ENCODE results near the gene PCBP2. TPM values are rescaled to one million over a fixed set of nuclear protein-coding genes. Genes with fewer than 3 reads are reported as not detected.

Gene PCBP2
- total RNA-seq, 1 donor from 2014 or later, result 350 TPM

- peak within 1 kb of the TSS; percentile 75 for H3K4me3 ChIP-seq (ENCODE audit: low read depth, low read length)
- no peak for DNase-seq (ENCODE audit: low read depth)
- H3K36me3 ChIP-seq (ENCODE audit: control insufficient read depth, insufficient read depth, low read length), result peaks cover 1% of the 10 kb centered on the region
- TF ChIP-seq CTCF (IDR thresholded peaks at IDR 0.05; ENCODE audit: insufficient read depth, low read length, poor library complexity, severe bottlenecking), result peak; percentile 12
- H3K27me3 ChIP-seq (ENCODE audit: control insufficient read depth, insufficient read depth, low read length), result no peaks in the 10 kb centered on the region
Measured at GRCh38 chr12:53499266-53500141, 47.6 kb downstream of the PCBP2 start, which contains the start of gene MAP3K12. MAP3K12 (minus strand) TSS chr12:53499458; CDS start chr12:53487391, 12,067 bp downstream.

GRCh38 chr12:53500142-53500775, 48.4 kb downstream of the PCBP2 start:
- Histone ChIP-seq H3K4me3 (ENCODE audit: low read depth, low read length) (peak overlapping the region; percentile 75), H3K36me3 (ENCODE audit: control insufficient read depth, insufficient read depth, low read length) (peaks cover 3% of the 10 kb centered on the region), H3K27me3 (ENCODE audit: control insufficient read depth, insufficient read depth, low read length) (no peaks in the 10 kb centered on the region)
- DNase-seq (ENCODE audit: low read depth), result no peak
- TF ChIP-seq CTCF (IDR thresholded peaks at IDR 0.05; ENCODE audit: insufficient read depth, low read length, poor library complexity, severe bottlenecking), result no peak

GRCh38 chr12:53500776-53501614, 49.1 kb downstream of the PCBP2 start, which contains the start of gene TARBP2:
TARBP2 (plus strand) TSS chr12:53501283; CDS start chr12:53501409, 126 bp downstream.
- H3K4me3 ChIP-seq (ENCODE audit: low read depth, low read length), result peak within 1 kb of the TSS; percentile 75
- DNase-seq (ENCODE audit: low read depth), result peak; percentile 98
- TF ChIP-seq CTCF (IDR thresholded peaks at IDR 0.05; ENCODE audit: insufficient read depth, low read length, poor library complexity, severe bottlenecking), result no peak
- H3K27me3 ChIP-seq (ENCODE audit: control insufficient read depth, insufficient read depth, low read length), result no peaks in the 10 kb centered on the region
- H3K36me3 ChIP-seq (ENCODE audit: control insufficient read depth, insufficient read depth, low read length), result peaks cover 4% of the 10 kb centered on the region

- Histone ChIP-seq H3K4me3 (ENCODE audit: low read depth, low read length) (peak overlapping the region; percentile 66), H3K36me3 (ENCODE audit: control insufficient read depth, insufficient read depth, low read length) (peaks cover 4% of the 10 kb centered on the region), H3K27me3 (ENCODE audit: control insufficient read depth, insufficient read depth, low read length) (no peaks in the 10 kb centered on the region)
- no peak for TF ChIP-seq CTCF (IDR thresholded peaks at IDR 0.05; ENCODE audit: insufficient read depth, low read length, poor library complexity, severe bottlenecking)
- no peak for DNase-seq (ENCODE audit: low read depth)
Measured at GRCh38 chr12:53501615-53502181, 49.8 kb downstream of the PCBP2 start.

GRCh38 chr12:53502331-53502730, 50.4 kb downstream of the PCBP2 start:
- no peak for DNase-seq (ENCODE audit: low read depth)
- H3K4me3 ChIP-seq (ENCODE audit: low read depth, low read length), result no peak overlapping the region
- H3K27me3 ChIP-seq (ENCODE audit: control insufficient read depth, insufficient read depth, low read length), result no peaks in the 10 kb centered on the region
- peaks cover 5% of the 10 kb centered on the region for H3K36me3 ChIP-seq (ENCODE audit: control insufficient read depth, insufficient read depth, low read length)
- TF ChIP-seq CTCF (IDR thresholded peaks at IDR 0.05; ENCODE audit: insufficient read depth, low read length, poor library complexity, severe bottlenecking), result no peak
